HG03565 (cell line): ENCODE data around the gene UNC119.

Experiments used
- ATAC-seq: cut with Tn5 transposase; IDR thresholded peaks from one replicate; pipeline ENCODE4 v1.9.1; 2021; ENCODE audit warnings: mild to moderate bottlenecking, moderate library complexity; ENCODE audit not compliant: unreplicated experiment

UNC119 gene

DNA sequence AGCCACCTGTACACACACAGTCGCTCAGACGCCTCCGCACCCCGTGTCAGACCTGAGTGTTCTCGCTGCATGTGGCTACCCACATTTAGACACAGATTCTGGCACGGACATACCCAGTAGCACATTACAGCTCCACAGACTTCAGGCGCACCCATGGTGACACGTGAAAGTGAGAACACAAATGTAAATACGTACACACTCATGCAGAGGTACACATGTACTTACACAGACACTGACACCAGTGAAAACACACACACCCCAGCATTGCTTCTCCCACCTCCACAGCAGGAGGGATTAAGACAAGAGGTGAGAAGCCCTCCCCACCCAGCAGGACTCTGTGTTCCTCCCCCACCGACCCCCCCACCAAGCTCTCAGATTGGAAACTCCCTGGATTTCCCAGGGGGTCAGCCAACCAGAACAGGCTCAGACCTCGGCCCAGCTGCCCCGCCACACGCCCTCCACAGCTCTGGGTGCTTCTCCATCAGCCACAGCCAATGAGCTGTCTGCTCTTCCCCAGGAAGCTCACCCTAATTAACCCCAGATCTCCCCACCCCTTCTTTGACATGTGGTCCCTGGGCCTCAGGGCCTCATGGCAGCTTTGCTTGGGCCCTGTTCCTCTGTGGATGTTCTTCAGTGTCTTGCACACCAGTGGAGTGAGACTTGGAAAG is 51.6 kb downstream of the UNC119 start:
- ATAC-seq, result no peak

DNA sequence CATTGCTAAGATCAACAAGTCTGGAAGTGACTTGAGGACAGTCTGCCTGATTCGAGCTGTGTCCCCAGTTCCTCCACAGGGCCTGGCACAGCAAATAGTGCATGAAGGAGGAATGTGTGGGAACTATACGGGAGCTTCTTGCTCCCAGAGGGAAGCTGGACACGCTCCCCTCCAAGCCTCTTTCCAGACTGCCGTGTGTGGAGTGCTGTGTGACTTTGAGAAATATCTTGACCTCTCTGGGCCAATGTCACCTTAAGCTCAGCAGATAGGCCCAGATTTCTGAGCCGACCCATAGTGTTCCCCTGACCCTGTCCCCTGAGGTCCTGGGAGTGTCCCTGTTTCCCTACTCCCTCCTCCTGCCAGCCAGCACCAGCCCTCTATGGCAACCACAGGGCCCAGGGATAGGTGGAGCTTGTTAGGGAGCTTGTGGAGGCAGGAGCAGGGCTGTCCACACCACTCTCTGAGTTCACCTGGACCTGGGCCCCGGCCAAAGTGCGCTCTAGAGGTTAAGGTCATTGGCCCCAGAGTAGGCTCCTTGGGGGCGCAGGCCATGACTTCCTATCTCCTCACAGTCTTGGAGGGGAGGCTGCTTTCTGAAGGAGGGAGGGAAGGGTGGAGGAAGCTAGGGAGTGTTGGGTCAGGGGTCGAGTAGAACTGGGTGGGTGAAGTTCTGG is 52.6 kb downstream of the UNC119 start:
- ATAC-seq, result no peak

DNA sequence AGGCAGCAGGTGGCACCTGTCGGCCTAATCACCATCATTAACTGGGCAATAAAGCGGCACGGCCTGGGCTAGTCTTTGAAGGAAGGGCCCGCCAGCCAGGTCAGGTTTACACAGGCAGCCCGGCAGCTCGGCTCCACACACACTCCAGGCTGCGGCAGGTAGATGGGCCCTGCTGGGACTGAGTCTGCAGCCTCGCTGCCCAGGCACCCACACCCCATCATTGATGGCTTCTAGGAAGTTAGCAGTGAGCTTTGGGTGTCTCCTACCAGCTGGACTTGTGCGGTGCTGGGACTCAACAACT is 53.1 kb downstream of the UNC119 start:
- ATAC-seq, result no peak

DNA sequence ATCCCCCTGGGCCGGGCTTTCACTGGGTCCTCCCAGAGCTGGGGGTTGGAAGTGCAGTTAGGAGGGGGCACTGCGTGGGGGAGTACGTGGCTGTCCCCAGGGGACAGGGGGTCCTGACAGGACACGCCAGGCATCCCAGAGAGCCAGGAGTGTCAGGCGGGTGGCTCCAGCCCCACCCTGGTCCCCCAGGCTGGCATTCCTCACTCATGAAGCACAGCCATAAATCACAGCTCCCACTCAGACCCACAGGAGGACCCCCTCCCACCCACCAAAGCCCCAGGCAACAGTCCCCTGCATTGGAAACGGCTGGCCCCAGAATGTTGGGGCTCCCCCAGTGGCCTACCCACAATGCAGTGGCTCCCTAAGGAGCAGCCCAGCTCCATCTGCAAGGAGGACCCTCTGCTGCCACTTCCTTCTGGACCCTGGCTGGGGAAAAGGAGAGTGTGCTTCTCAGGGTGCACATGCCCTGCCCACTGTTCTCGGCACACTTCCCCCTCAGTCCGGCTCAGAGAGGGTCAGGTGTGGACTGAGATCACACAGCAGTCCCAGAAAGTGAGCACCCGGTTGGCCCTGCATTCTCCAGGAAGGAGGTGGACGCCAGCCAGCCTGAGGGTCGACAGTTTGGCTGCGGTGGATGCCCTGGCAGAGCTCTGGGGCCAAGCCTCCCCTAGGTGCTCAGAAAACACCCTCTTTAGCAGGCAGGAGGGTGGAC is 53.6 kb downstream of the UNC119 start:
- no peak for ATAC-seq

DNA sequence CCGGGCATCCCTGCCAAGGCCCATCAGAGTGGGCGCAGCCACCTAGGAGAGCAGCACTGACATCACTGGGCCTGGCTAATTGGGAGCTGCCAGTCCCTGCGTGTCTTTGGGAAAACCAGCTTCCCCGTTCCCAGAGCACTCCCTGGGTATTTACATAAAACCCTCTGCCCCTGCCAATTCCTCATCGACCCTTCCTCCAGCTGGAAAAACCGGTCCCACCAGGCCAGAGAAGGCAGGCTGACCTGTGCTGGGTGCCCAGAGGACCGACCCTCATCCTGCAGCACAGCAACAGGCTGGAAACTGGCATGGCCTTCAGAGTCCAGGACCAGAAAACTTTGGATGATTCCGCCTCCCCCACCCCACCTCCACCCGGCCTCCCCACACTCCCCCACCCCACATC is 54.5 kb downstream of the UNC119 start:
- no peak for ATAC-seq
